NCI-H1105 (cell line): Measurements from ENCODE around the gene PFKFB1.
"Not testable (repeated sequence)": the region's sequence is repeated elsewhere in the genome, so short reads cannot be mapped to it uniquely, and the experiment has no call there.

ENCODE experiments used
- DNase-seq: peaks from one replicate; lab custom pipeline; 2025; lab: John Stamatoyannopoulos, UW

Gene PFKFB1

GRCh38 chrX:54992911-54993622 lies 921 bp downstream of the PFKFB1 start:
- no peak for DNase-seq

GRCh38 chrX:54991706-54992105 lies 2.3 kb downstream of the PFKFB1 start:
- DNase-seq, result no peak

- not testable (repeated sequence) for DNase-seq
Measured at GRCh38 chrX:54983306-54983705, 10.7 kb downstream of the PFKFB1 start.

GRCh38 chrX:54980334-54980733 lies 13.7 kb downstream of the PFKFB1 start:
- no peak for DNase-seq

DNA sequence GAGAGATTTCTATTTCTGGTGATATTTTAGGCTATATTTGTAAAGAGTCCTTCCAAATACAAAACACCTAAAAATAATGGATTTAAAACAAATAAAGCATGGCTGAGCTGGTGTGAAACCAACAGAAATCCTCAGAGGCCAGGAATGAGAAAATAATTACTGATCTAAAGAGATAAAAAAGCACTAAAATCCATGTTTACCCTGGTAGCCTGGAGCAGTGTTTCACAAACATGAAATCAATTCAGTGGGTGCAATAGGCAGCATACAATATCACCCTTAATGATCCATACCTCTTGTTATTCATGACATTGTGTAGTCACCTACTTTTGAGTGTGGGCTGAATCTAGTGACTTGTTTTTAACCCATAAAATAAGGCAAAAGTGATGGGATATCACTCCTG lies 14.6 kb downstream of the PFKFB1 start:
- no peak for DNase-seq

- DNase-seq, result no peak
Measured at GRCh38 chrX:54978448-54978847, 15.5 kb downstream of the PFKFB1 start.

GRCh38 chrX:54977387-54977786 lies 16.6 kb downstream of the PFKFB1 start:
- no peak for DNase-seq

DNA sequence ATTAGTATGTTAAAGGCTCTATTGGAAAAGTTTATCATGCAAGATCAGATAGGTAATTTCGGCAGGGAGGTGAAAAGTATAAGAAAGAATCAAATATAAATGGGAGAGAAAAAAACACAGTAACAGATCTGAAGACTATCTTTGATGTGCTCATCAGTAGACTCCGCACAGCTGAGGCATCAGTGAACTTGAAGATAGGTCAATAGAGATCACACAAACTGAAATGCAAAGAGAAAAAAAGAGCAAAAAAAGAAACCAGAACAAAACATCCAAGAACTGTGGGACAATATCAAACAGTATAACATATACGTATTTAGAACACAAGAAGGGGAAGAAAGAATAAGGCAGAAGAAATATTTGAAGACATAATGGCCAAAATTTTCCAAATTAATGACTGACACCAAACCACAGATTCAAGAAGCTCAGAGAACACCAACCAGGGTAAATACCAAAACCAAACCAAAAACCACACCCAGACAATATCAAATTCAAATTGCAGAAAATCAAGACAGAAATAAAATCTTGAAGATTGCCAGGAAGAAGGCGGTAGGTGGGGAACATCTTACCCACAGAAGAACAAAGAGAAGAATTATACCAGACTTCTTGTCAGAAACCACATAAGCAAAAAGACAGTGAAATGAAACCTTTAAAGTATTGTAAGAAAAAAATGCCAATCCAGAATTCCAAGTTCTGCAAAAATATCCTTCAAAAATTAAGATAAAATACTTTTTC lies 29.1 kb downstream of the PFKFB1 start:
- no peak for DNase-seq

- DNase-seq, result no peak
Measured at GRCh38 chrX:54961750-54962149, 32.2 kb downstream of the PFKFB1 start.

DNA sequence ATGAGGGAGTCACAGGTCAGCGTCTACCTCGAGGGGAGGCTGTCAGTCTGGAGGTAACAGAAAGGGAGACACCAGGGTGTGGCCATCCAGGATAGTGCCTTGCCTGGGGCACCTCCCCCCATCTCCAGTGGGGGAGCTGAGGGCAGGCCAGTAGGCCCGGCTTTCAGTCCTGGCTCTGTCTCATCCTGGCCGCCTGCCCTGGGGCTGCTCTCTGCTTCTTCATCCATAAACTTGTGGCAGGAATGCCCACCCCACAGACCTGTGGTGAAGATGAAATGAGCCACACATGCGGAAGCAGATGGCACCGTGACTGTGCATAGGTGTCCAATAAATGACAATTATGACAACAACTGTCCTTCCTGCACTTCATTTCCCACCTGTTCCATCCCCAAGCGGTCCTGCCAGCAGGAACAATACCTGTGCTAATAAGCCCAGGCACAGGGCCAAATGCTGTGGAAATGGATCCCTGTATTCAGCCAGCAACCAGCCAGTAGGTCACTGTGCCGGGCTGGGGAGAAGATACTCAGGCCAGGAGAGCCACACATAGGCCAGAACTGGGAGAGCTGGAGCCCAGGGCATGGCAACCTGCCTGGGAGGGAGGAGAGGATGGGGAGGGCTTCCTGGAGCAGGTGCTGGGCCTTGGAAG lies 43.1 kb downstream of the PFKFB1 start:
- DNase-seq, result peak; percentile 77

- DNase-seq, result no peak
Measured at GRCh38 chrX:54945224-54945623, 48.8 kb downstream of the PFKFB1 start.

- no peak for DNase-seq
Measured at GRCh38 chrX:54944816-54945215, 49.2 kb downstream of the PFKFB1 start.

DNA sequence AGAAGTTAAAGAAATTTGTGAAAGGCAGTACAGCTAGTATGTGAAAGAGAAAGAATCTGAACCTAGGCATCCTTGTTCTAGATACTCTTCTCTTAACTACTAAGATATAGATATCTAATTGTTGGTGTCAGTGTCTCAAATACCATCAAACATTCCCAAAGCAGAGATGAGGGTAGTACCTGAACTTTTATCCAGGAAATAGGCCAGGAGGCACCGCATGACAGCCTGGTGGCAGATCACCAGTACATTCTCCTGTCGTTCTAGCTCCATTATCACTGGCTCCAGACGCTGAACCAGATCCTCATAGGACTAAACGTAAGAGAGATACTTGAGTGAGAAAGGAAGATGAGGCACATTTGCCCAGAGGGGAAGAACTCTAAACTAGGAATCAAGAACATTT lies 56.6 kb downstream of the PFKFB1 start:
- no peak for DNase-seq

DNA sequence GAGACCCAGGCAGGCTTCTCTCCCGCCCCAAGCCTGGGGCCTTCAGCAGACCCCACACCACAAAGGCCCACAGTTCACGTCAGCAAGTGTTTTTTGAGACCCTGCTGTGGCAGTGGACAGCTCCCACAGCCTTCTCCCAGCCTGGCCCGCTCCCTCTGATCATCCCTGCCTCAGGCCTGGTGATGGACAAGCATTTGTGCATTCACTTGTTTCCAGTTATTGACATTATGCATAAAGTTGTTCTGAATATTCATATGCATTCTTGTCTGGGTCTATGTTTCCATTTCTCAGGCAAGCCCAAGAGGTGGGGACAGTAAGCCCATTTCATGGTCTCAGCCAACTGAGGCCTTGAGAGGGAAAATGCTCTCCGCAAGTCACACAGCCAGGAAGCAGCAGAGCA lies 58.7 kb downstream of the PFKFB1 start:
- DNase-seq, result no peak

- DNase-seq, result no peak
Measured at GRCh38 chrX:54934890-54935289, 59.1 kb downstream of the PFKFB1 start.

GRCh38 chrX:54934058-54934457 lies 59.9 kb downstream of the PFKFB1 start:
- no peak for DNase-seq

DNA sequence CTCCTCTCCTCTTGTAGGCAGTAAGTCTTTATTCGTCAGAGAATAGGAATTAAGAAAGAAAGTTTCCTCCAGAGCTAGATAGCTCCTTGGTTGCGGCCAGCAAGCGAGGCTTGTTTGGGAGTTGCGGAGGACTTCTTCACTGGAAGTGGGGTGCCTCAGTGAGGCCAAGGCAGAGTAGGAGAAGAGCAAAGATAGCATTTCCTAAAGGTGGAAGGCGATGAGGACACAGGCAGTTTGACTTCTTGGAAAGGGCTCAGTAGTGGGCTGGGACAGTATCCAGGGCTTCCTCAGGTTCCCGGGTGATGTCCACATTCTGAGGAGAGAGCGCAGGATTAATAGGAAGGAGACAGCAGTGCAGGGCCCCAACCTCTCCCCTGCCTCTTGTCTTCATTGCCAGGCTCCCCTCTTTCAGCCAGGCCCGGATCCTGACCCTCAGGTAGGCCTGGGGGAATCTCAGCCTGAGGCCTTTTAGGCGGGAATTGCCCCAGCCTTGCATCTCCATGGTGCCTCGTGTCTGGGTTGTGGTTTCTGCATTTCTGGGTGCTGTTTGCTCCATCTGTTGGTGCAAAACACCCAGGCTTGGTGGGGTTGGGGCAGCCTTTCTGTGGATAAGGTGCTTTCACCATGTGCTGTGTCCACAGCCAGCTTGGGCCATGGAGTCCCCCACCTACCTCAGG lies 60.7 kb downstream of the PFKFB1 start:
- no peak for DNase-seq

- DNase-seq, result no peak
Measured at GRCh38 chrX:54931107-54931506, 62.9 kb downstream of the PFKFB1 start.

GRCh38 chrX:54930291-54931049 lies 63.5 kb downstream of the PFKFB1 start:
- no peak for DNase-seq

- no peak for DNase-seq
Measured at GRCh38 chrX:54928876-54929275, 65.1 kb downstream of the PFKFB1 start.

DNA sequence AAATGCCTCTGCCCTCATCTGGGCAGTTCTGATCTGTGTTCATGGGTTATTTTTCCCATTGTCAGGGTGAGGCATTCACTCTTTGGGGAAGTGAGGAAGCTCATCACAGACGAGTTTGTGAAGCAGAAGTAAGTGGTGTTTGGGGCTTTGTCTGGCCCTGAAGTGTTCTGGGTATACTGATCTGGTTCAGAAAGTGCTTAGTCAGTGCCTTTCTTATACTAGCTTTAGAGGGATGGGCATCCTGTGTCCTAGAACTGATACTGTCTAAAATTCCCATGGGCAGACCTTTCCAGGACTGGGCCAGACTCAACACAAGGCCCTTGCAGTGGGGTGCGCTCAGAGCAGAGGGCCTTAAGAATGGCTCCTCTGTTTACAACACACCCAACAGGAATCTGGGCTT lies 67.0 kb downstream of the PFKFB1 start:
- no peak for DNase-seq

DNA sequence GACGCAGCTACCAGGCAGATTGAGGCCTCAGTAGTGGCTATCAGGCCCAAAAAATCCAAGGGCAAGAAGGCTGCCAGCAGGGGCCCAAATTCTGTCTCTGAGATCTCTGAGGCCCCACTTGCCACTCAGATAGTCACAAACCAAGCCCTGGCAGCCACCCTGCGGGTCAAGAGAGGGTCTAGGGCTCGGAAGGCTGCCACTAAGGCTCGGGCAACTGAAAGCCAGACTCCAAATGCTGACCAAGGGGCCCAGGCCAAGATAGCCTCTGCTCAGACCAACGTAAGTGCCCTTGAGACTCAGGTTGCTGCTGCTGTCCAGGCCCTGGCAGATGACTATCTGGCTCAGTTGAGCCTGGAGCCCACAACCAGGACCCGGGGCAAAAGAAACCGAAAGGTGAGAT lies 70.6 kb downstream of the PFKFB1 start:
- DNase-seq, result no peak
